Endometrium (tissue), 2 donors: ENCODE results near the gene ABCC3.
"Not testable (repeated sequence)": the region's sequence is repeated elsewhere in the genome, so short reads cannot be mapped to it uniquely, and the experiment has no call there.

Source experiments
- FAIRE-seq: peaks from 2 replicates; lab custom pipeline; 2012; peaks lifted over from hg19 to GRCh38; lab: Jason Lieb, UNC
- donor health status: control.
- donor health status: control.

ABCC3 gene

GRCh38 chr17:50707289-50708049, 72.8 kb downstream of the ABCC3 start, which contains the start of gene ANKRD40:
Gene ANKRD40, minus strand, starts transcription at chr17:50707914. Its CDS starts 260 bp downstream, at chr17:50707654.
- no peak for FAIRE-seq

GRCh38 chr17:50708050-50709000, 73.6 kb downstream of the ABCC3 start:
- FAIRE-seq: no peak

GRCh38 chr17:50709053-50709452, 74.4 kb downstream of the ABCC3 start:
- FAIRE-seq: not testable (repeated sequence)

GRCh38 chr17:50710025-50710424, 75.3 kb downstream of the ABCC3 start:
- FAIRE-seq: no peak

GRCh38 chr17:50710650-50711049, 76.0 kb downstream of the ABCC3 start:
- no peak for FAIRE-seq

- no peak for FAIRE-seq
Observed at GRCh38 chr17:50712641-50713040, 78.0 kb downstream of the ABCC3 start.

- FAIRE-seq: no peak
Observed at GRCh38 chr17:50715471-50715870, 80.8 kb downstream of the ABCC3 start.

GRCh38 chr17:50719144-50719923, 84.7 kb downstream of the ABCC3 start, which contains the start of gene LUC7L3:
Gene LUC7L3, plus strand, starts transcription at chr17:50719603. Its CDS starts 130 bp downstream, at chr17:50719733.
- FAIRE-seq: no peak

- FAIRE-seq: no peak
Observed at GRCh38 chr17:50719924-50720794, 85.5 kb downstream of the ABCC3 start.

- no peak for FAIRE-seq
Observed at GRCh38 chr17:50721194-50722010, 86.7 kb downstream of the ABCC3 start.

- no peak for FAIRE-seq
Observed at GRCh38 chr17:50722746-50723145, 88.1 kb downstream of the ABCC3 start.

- FAIRE-seq: not testable (repeated sequence)
Observed at GRCh38 chr17:50724622-50725021, 89.9 kb downstream of the ABCC3 start.

- no peak for FAIRE-seq
Observed at GRCh38 chr17:50725769-50726655, 91.3 kb downstream of the ABCC3 start.

GRCh38 chr17:50728112-50728429, 93.4 kb downstream of the ABCC3 start:
- no peak for FAIRE-seq

GRCh38 chr17:50728881-50729765, 94.4 kb downstream of the ABCC3 start:
- no peak for FAIRE-seq

GRCh38 chr17:50731575-50732460, 97.1 kb downstream of the ABCC3 start:
- FAIRE-seq: no peak

- FAIRE-seq: no peak
Observed at GRCh38 chr17:50735287-50735686, 100.6 kb downstream of the ABCC3 start.
